Immature natural killer cell (primary cell): ENCODE results near the gene B4GALT6. TPM values are rescaled to one million over a fixed set of nuclear protein-coding genes. Genes with fewer than 3 reads are reported as not detected.
A peak's percentile ranks its signal among the peaks of the same experiment; 100 is the strongest.

ENCODE experiments used
- DNase-seq, 3 donors: peaks; one replicate each; pipeline ENCODE4 v3.0.0; 2022; ENCODE audit warnings: mixed read lengths in 1 of 3
- H3K27ac Mint-ChIP-seq, 6 donors: one replicate each; pipeline ENCODE4 v1.8.0; 2020; ENCODE audit warnings: mixed read lengths in 6 of 6, mild to moderate bottlenecking in 5 of 6, inconsistent platforms in 4 of 6, moderate library complexity in 3 of 6
- H3K27me3 Mint-ChIP-seq, 3 donors: one replicate each; pipeline ENCODE4 v1.8.0; 2020 to 2021; ENCODE audit warnings: low read depth in 3 of 3, mild to moderate bottlenecking in 3 of 3, mixed read lengths in 3 of 3, moderate library complexity in 3 of 3, inconsistent platforms in 1 of 3
- H3K36me3 Mint-ChIP-seq, 3 donors: one replicate each; pipeline ENCODE4 v1.8.0; 2020; ENCODE audit warnings: mixed read lengths in 3 of 3, inconsistent platforms in 2 of 3, mild to moderate bottlenecking in 2 of 3
- H3K4me1 Mint-ChIP-seq, 2 donors: one replicate each; pipeline ENCODE4 v1.8.0; 2020; ENCODE audit warnings: inconsistent platforms in 2 of 2, mild to moderate bottlenecking in 2 of 2, mixed read lengths in 2 of 2, moderate library complexity in 1 of 2
- H3K4me3 Mint-ChIP-seq, 5 donors: one replicate each; pipeline ENCODE4 v1.8.0; 2020; ENCODE audit warnings: mild to moderate bottlenecking in 5 of 5, mixed read lengths in 5 of 5, inconsistent platforms in 3 of 5, moderate library complexity in 3 of 5
- H3K9me3 Mint-ChIP-seq, 6 donors: one replicate each; pipeline ENCODE4 v1.8.0; 2020; ENCODE audit warnings: mild to moderate bottlenecking in 6 of 6, mixed read lengths in 6 of 6, inconsistent platforms in 4 of 6, moderate library complexity in 3 of 6
- polyA plus RNA-seq, 3 donors: library from polyadenylated mRNA; unstranded; fragments of 300-500 nt; fragmentation: Illumina TruSeq; gene quantifications; one replicate each; pipeline ENCODE4 v1.2.3, GENCODE V29; 2021

The B4GALT6 gene
- polyA plus RNA-seq, 3 donors from 2014 or later = 0.83 to 3.2 (median 1.5) TPM

GRCh38 chr18:31710826-31711225 lies 26.4 kb upstream of the B4GALT6 start:
- Mint-ChIP-seq H3K9me3 (no peaks in the 10 kb centered on the region), H3K36me3 (no peaks in the 10 kb centered on the region), H3K4me1 (no peaks in the 10 kb centered on the region), H3K27me3 (peaks cover 0 to 2% (median 2%) of the 10 kb centered on the region in 3 donors), H3K27ac (no peak overlapping the region), H3K4me3 (no peak overlapping the region)
- DNase-seq = no peak

- Mint-ChIP-seq H3K27ac (no peak overlapping the region), H3K4me1 (no peaks in the 10 kb centered on the region), H3K36me3 (no peaks in the 10 kb centered on the region), H3K9me3 (no peaks in the 10 kb centered on the region), H3K27me3 (peaks cover 2 to 5% (median 2%) of the 10 kb centered on the region in 3 donors), H3K4me3 (no peak overlapping the region)
- no peak for DNase-seq
Measured at GRCh38 chr18:31707815-31708214, 23.4 kb upstream of the B4GALT6 start.

GRCh38 chr18:31702449-31702848 lies 18.1 kb upstream of the B4GALT6 start:
- H3K4me1 Mint-ChIP-seq = peaks cover 3 to 6% of the 10 kb centered on the region in 2 donors
- no peaks in the 10 kb centered on the region for H3K36me3 Mint-ChIP-seq
- H3K27me3 Mint-ChIP-seq = peaks cover 2 to 7% (median 2%) of the 10 kb centered on the region in 3 donors
- H3K9me3 Mint-ChIP-seq = no peaks in the 10 kb centered on the region
- no peak overlapping the region for H3K27ac Mint-ChIP-seq
- H3K4me3 Mint-ChIP-seq = no peak overlapping the region
- DNase-seq = no peak

GRCh38 chr18:31701744-31702143 lies 17.4 kb upstream of the B4GALT6 start:
- Mint-ChIP-seq H3K27ac (no peak overlapping the region), H3K4me1 (peaks cover 3 to 6% of the 10 kb centered on the region in 2 donors), H3K36me3 (no peaks in the 10 kb centered on the region), H3K4me3 (no peak overlapping the region), H3K9me3 (no peaks in the 10 kb centered on the region), H3K27me3 (peaks cover 1 to 7% (median 2%) of the 10 kb centered on the region in 3 donors)
- no peak for DNase-seq

GRCh38 chr18:31700990-31701389 lies 16.6 kb upstream of the B4GALT6 start:
- peaks cover 3 to 6% of the 10 kb centered on the region in 2 donors for H3K4me1 Mint-ChIP-seq
- no peaks in the 10 kb centered on the region for H3K36me3 Mint-ChIP-seq
- peak overlapping the region in 1 of 6 donors; percentile 27 for H3K27ac Mint-ChIP-seq
- H3K9me3 Mint-ChIP-seq = no peaks in the 10 kb centered on the region
- peak overlapping the region in 1 of 5 donors; percentile 48 for H3K4me3 Mint-ChIP-seq
- H3K27me3 Mint-ChIP-seq = peaks cover 0 to 7% (median 2%) of the 10 kb centered on the region in 3 donors
- DNase-seq = no peak

- peaks cover 0 to 2% (median 0%) of the 10 kb centered on the region in 3 donors for H3K27me3 Mint-ChIP-seq
- DNase-seq = no peak
- H3K36me3 Mint-ChIP-seq = no peaks in the 10 kb centered on the region
- H3K4me3 Mint-ChIP-seq = no peak overlapping the region
- peaks cover 3 to 6% of the 10 kb centered on the region in 2 donors for H3K4me1 Mint-ChIP-seq
- H3K9me3 Mint-ChIP-seq = no peaks in the 10 kb centered on the region
- H3K27ac Mint-ChIP-seq = no peak overlapping the region
Measured at GRCh38 chr18:31697351-31698298, 13.2 kb upstream of the B4GALT6 start.

GRCh38 chr18:31695989-31696388 lies 11.6 kb upstream of the B4GALT6 start:
- no peak overlapping the region for H3K27ac Mint-ChIP-seq
- no peaks in the 10 kb centered on the region for H3K36me3 Mint-ChIP-seq
- H3K4me3 Mint-ChIP-seq = no peak overlapping the region
- peaks cover 0 to 5% (median 2%) of the 10 kb centered on the region in 3 donors for H3K27me3 Mint-ChIP-seq
- peaks cover under 1 to 1% of the 10 kb centered on the region in 2 donors for H3K4me1 Mint-ChIP-seq
- H3K9me3 Mint-ChIP-seq = no peaks in the 10 kb centered on the region
- DNase-seq = no peak

- no peak for DNase-seq
- H3K4me3 Mint-ChIP-seq = no peak overlapping the region
- H3K36me3 Mint-ChIP-seq = no peaks in the 10 kb centered on the region
- H3K27ac Mint-ChIP-seq = no peak overlapping the region
- H3K9me3 Mint-ChIP-seq = no peaks in the 10 kb centered on the region
- H3K4me1 Mint-ChIP-seq = no peaks in the 10 kb centered on the region
- peaks cover 2 to 7% (median 2%) of the 10 kb centered on the region in 3 donors for H3K27me3 Mint-ChIP-seq
Measured at GRCh38 chr18:31694297-31694696, 9.9 kb upstream of the B4GALT6 start.

- DNase-seq = no peak
- H3K4me3 Mint-ChIP-seq = no peak overlapping the region
- H3K9me3 Mint-ChIP-seq = no peaks in the 10 kb centered on the region
- no peaks in the 10 kb centered on the region for H3K36me3 Mint-ChIP-seq
- no peak overlapping the region for H3K27ac Mint-ChIP-seq
- peaks cover 21 to 30% of the 10 kb centered on the region in 2 donors for H3K4me1 Mint-ChIP-seq
- H3K27me3 Mint-ChIP-seq = peaks cover 8 to 16% (median 14%) of the 10 kb centered on the region in 3 donors
Measured at GRCh38 chr18:31688606-31689005, 4.2 kb upstream of the B4GALT6 start.

- Mint-ChIP-seq H3K27ac (peak overlapping the region in 5 of 6 donors; percentile 51 to 98 (median 77)), H3K4me1 (peaks cover 32 to 43% of the 10 kb centered on the region in 2 donors), H3K36me3 (no peaks in the 10 kb centered on the region), H3K27me3 (peaks cover 8 to 15% (median 14%) of the 10 kb centered on the region in 3 donors), H3K4me3 (peak overlapping the region in 2 of 5 donors; percentile 22 to 53), H3K9me3 (no peaks in the 10 kb centered on the region)
- no peak for DNase-seq
Measured at GRCh38 chr18:31686986-31687928, 2.9 kb upstream of the B4GALT6 start.

GRCh38 chr18:31686572-31686971 lies 2.2 kb upstream of the B4GALT6 start:
- DNase-seq = no peak
- Mint-ChIP-seq H3K4me3 (peak overlapping the region; percentile 95 to 97 (median 96)), H3K27me3 (peaks cover 6 to 14% (median 14%) of the 10 kb centered on the region in 3 donors), H3K36me3 (no peaks in the 10 kb centered on the region), H3K27ac (peak overlapping the region in 5 of 6 donors; percentile 96 to 98 (median 97)), H3K9me3 (no peaks in the 10 kb centered on the region), H3K4me1 (peaks cover 33 to 49% of the 10 kb centered on the region in 2 donors)

- Mint-ChIP-seq H3K4me1 (peaks cover 40 to 61% of the 10 kb centered on the region in 2 donors), H3K36me3 (no peaks in the 10 kb centered on the region), H3K4me3 (peak overlapping the region; percentile 95 to 97 (median 96)), H3K9me3 (no peaks in the 10 kb centered on the region), H3K27me3 (peaks cover 6 to 14% (median 10%) of the 10 kb centered on the region in 3 donors), H3K27ac (peak overlapping the region; percentile 93 to 98 (median 97))
- DNase-seq = peak; percentile 78 to 81 (median 78)
Measured at GRCh38 chr18:31685097-31686082, 1.0 kb upstream of the B4GALT6 start.

- H3K9me3 Mint-ChIP-seq = no peaks in the 10 kb centered on the region
- H3K27me3 Mint-ChIP-seq = peaks cover 6 to 12% (median 10%) of the 10 kb centered on the region in 3 donors
- H3K4me1 Mint-ChIP-seq = peaks cover 46 to 69% of the 10 kb centered on the region in 2 donors
- peak overlapping the region; percentile 93 to 99 (median 96) for H3K4me3 Mint-ChIP-seq
- no peaks in the 10 kb centered on the region for H3K36me3 Mint-ChIP-seq
- peak overlapping the region; percentile 91 to 98 (median 93) for H3K27ac Mint-ChIP-seq
- no peak for DNase-seq
Measured at GRCh38 chr18:31683968-31684278, 458 bp downstream of the B4GALT6 start.
